K562 (cell line): Measurements from ENCODE around the gene ADAM33. TPM values are rescaled to one million over a fixed set of nuclear protein-coding genes. Genes with fewer than 3 reads are reported as not detected.

ENCODE experiments used
- ATAC-seq: fragments of 200-7000 bp; cut with Tn5 transposase; 3 replicates; pipeline ENCODE4 v1.9.1; 2020; ENCODE audit warnings: moderate library complexity
- BruUV-seq: library from RNA; stranded (reverse); fragments of 400-500 nt; replicated peaks from 2 replicates; lab custom pipeline; 2021; lab: Mats Ljungman, UMichigan
- CTCF ChIA-PET: fragments of 300-600 bp; formaldehyde crosslinking; extraction: SDS; loops from one replicate; lab custom pipeline; 2021; ENCODE audit warnings: low intra/inter-chr PET ratio; lab: Yijun Ruan, JAX
- POLR2A ChIA-PET: fragments of 300-600, 350-650 bp; sonication (Branson Sonifier 250); formaldehyde crosslinking; extraction: SDS; loops from one replicate; lab custom pipeline; 2021; ENCODE audit warnings: antibody characterized with exemption, inconsistent platforms; lab: Yijun Ruan, JAX
- DNase-seq, 4 experiments: peaks; one replicate each; pipeline versions ENCODE4 v3.0.0 to v3.0.0-alpha.2; 2011 to 2018; ENCODE audit warnings: low spot score in 3 of 4, mixed read lengths in 3 of 4; ENCODE audit errors: extremely low read depth in 1 of 4
- FAIRE-seq: peaks from 2 replicates; lab custom pipeline; 2011; peaks lifted over from hg19 to GRCh38; lab: Jason Lieb, UNC
- H2AFZ ChIP-seq: 2 replicates; pipeline ENCODE4 v1.6.0; 2011; ENCODE audit warnings: low read depth, low read length, control low read depth, inconsistent platforms
- H3K27ac ChIP-seq: fragments of 200-600 bp; 3 replicates; pipeline ENCODE4 v1.8.0; 2011; ENCODE audit warnings: low read depth, mild to moderate bottlenecking, control low read depth, inconsistent platforms, low read length, moderate library complexity, mixed read lengths; ENCODE audit errors: extremely low read depth
- H3K27me3 ChIP-seq, 2 experiments: fragments of 300-600 bp in 1 of 2; 2 replicates in 1 of 2; 3 replicates in 1 of 2; pipeline versions ENCODE4 v1.6.0 to v1.8.0; 2011; ENCODE audit warnings: inconsistent platforms in 2 of 2, low read length in 2 of 2, mild to moderate bottlenecking in 1 of 2, mixed read lengths in 1 of 2, moderate library complexity in 1 of 2; ENCODE audit not compliant: control insufficient read depth in 2 of 2, insufficient read depth in 2 of 2
- H3K36me3 ChIP-seq: fragments of 300-600 bp; 3 replicates; pipeline ENCODE4 v1.8.0; 2011; ENCODE audit warnings: mild to moderate bottlenecking, low read length, inconsistent platforms; ENCODE audit not compliant: control insufficient read depth, insufficient read depth
- H3K4me1 ChIP-seq, 2 experiments: fragments of 200-600 bp in 1 of 2; replicated peaks in 1 of 2; 2 replicates in 1 of 2; 3 replicates in 1 of 2; pipeline versions ENCODE4 v1.5.1 to v1.8.0; 2011; ENCODE audit warnings: inconsistent platforms in 2 of 2, low read length in 2 of 2, mild to moderate bottlenecking in 1 of 2, mixed read lengths in 1 of 2, moderate library complexity in 1 of 2; ENCODE audit not compliant: control insufficient read depth in 2 of 2, insufficient read depth in 2 of 2
- H3K4me2 ChIP-seq: 2 replicates; pipeline ENCODE4 v1.6.1; 2011; ENCODE audit warnings: low read length, control low read depth, inconsistent platforms, mixed read lengths; ENCODE audit not compliant: insufficient read depth
- H3K4me3 ChIP-seq: fragments of 200-600 bp; sonication (generic), shearing (Covaris generic); 2 replicates; pipeline ENCODE4 v1.5.1; 2016; ENCODE audit warnings: control low read depth, inconsistent platforms
- H3K79me2 ChIP-seq: fragments of 200-600 bp; 3 replicates; pipeline ENCODE4 v1.8.0; 2011; ENCODE audit warnings: low read length, inconsistent platforms; ENCODE audit not compliant: control insufficient read depth, insufficient read depth
- H3K9ac ChIP-seq, 2 experiments: 2 replicates each; pipeline versions ENCODE4 v1.6.0 to v1.6.1; 2011; ENCODE audit warnings: low read depth in 2 of 2, low read length in 2 of 2, control low read depth in 1 of 2, inconsistent platforms in 1 of 2, mild to moderate bottlenecking in 1 of 2, mixed read lengths in 1 of 2; ENCODE audit not compliant: insufficient read depth in 1 of 2
- H3K9me1 ChIP-seq: one replicate; pipeline ENCODE4 v1.6.0; 2011; ENCODE audit warnings: inconsistent platforms, mild to moderate bottlenecking, low read length, moderate library complexity; ENCODE audit not compliant: control insufficient read depth, insufficient read depth
- H3K9me3 ChIP-seq: replicated peaks from 2 replicates; pipeline ENCODE4 v1.5.1; 2011; ENCODE audit warnings: low read depth, low read length, inconsistent platforms; ENCODE audit not compliant: control insufficient read depth, insufficient read depth
- H4K20me1 ChIP-seq: replicated peaks from 2 replicates; pipeline ENCODE4 v1.6.1; 2011; ENCODE audit warnings: low read length, inconsistent platforms, mixed read lengths; ENCODE audit not compliant: control insufficient read depth, insufficient read depth
- ATF1 ChIP-seq, 2 experiments: fragments of 450-650 bp in 1 of 2; IDR thresholded peaks; 2 replicates each; pipeline ENCODE4 v1.6.1; 2016; ENCODE audit warnings: missing compliant biosample characterization in 1 of 2, missing genetic modification characterization in 1 of 2
- ELF1 ChIP-seq: fragments of 200-800 bp; sonication (Bioruptor generic); IDR thresholded peaks from 2 replicates; pipeline ENCODE4 v1.6.1; 2016; ENCODE audit warnings: missing genetic modification characterization, missing compliant biosample characterization
- FOSL1 ChIP-seq: fragments of 200-800 bp; sonication (Bioruptor generic); conservative IDR thresholded peaks from 2 replicates; pipeline ENCODE4 v1.6.1; 2016; ENCODE audit warnings: missing genetic modification characterization, missing compliant biosample characterization
- KLF13 ChIP-seq: fragments of 450-650 bp; IDR thresholded peaks from 2 replicates; pipeline ENCODE4 v1.6.1; 2016; ENCODE audit warnings: missing genetic modification characterization, low read depth, mild to moderate bottlenecking, missing compliant biosample characterization, moderate library complexity, borderline replicate concordance
- MAZ ChIP-seq, 2 experiments: fragments of 450-650 bp in 1 of 2; sonication (generic) in 1 of 2; formaldehyde crosslinking; IDR thresholded peaks in 1 of 2; conservative IDR thresholded peaks in 1 of 2; 2 replicates each; pipeline versions ENCODE4 v1.4.0 to v1.5.0; 2020; ENCODE audit warnings: mild to moderate bottlenecking in 1 of 2, missing genetic modification reagents in 1 of 2
- MCM3 ChIP-seq: fragments of 450-650 bp; IDR thresholded peaks from 2 replicates; pipeline ENCODE4 v1.6.1; 2016
- POLR2AphosphoS2 ChIP-seq: IDR thresholded peaks from 2 replicates; pipeline ENCODE4 v1.6.1; 2012; ENCODE audit warnings: low read length, improper control_type of control experiment
- RB1 ChIP-seq: fragments of 450-650 bp; IDR thresholded peaks from 2 replicates; pipeline ENCODE4 v1.6.1; 2017; ENCODE audit warnings: low read depth, mild to moderate bottlenecking
- SMARCB1 ChIP-seq: IDR thresholded peaks from 2 replicates; pipeline ENCODE4 v1.6.1; 2011; ENCODE audit warnings: improper control_type of control experiment, low read depth; ENCODE audit not compliant: insufficient read length
- WGBS: fragments of 100-300 bp; shearing (Covaris generic); methylation state at CpG from one replicate; pipeline ENCODE4 v1.1.6; 2016; ENCODE audit warnings: low coverage, mixed read lengths; ENCODE audit not compliant: insufficient coverage; ENCODE audit errors: missing lambda C conversion rate; 5-methylcytosine and 5-hydroxymethylcytosine counted together
- in situ Hi-C: fragments of 300-500 bp; cut with MboI; formaldehyde crosslinking; loops from 4 replicates; pipeline ENCODE4 v1.15.0; 2018; ENCODE audit warnings: inconsistent platforms, mixed read lengths
- intact Hi-C: fragments of 100-400 bp; cut with micrococcal nuclease; formaldehyde crosslinking; loops from 2 replicates; pipeline ENCODE4 v1.14.2; 2022
- polyA plus RNA-seq, 8 experiments: library from polyadenylated mRNA; depleted of rRNA in 4 of 8; stranded (reverse) in 5 of 8; unstranded in 3 of 8; fragments of >200 nt; fragmentation: Nextera tagmentation in 2 of 8; fragmentation: Illumina TruSeq in 1 of 8; extraction: Ambion mirVana in 2 of 8; extraction: Trizol in 1 of 8; gene quantifications; 2 replicates each; pipeline versions ENCODE4 v1.2.1 to v1.2.3, GENCODE V29; 2011 to 2014; ENCODE audit warnings: inconsistent platforms in 1 of 8, missing spikeins in 1 of 8
- total RNA-seq, 7 experiments: library from RNA; depleted of rRNA in 6 of 7; stranded (reverse); fragments of >200 nt in 6 of 7; fragmentation: Illumina TruSeq in 2 of 7; extraction: Trizol in 2 of 7; gene quantifications; 2 replicates each; pipeline versions ENCODE4 v1.2.1 to v1.2.3, GENCODE V29; 2011 to 2021; ENCODE audit warnings: low replicate concordance in 1 of 7

The ADAM33 gene
- total and polyA plus RNA-seq, 9 of the 15 experiments (the other 6 are each of a cell fraction or from before 2014, with no cell fraction given) = not detected

DNA sequence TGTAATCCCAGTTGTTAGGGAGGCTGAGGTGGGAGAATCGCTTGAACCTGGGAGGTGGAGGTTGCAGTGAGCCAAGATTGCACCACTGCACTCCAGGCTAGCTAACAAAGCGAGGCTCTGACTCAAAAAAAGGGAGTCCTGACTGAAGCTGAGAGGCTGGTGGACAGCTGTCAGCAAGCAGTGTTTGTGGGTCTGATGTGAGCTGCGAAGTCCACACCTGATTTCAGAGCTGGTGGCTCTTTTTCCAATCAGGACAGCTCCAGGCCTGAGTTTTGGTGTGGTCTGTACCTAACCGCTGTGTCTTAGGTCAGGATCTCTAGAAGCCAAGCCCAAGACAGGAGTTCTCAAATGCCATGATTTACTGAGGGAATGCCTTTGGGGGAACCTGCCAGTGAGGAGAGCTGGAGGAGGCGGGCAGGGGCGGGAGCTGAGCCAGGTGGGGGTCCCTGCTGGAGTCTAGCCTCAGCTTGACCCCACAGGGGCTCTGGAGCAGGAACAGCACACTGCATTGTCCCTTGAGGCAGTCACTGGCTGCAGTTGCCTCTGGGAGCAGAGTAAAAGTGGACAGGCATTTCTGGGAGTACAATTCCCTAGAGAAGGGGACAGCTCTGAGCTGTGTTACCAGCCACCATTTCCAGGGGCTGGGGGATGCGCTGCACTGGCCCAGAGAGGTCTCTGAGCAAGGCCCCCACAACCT lies 23.6 kb downstream of the ADAM33 start:
- Histone ChIP-seq H2AFZ (no peak overlapping the region), H3K9me1 (no peaks in the 10 kb centered on the region), H3K9ac (no peak overlapping the region), H3K27me3 (peaks cover 0 to 50% of the 10 kb centered on the region in 2 experiments; a peak in 4 of 5 replicates), H3K9me3 (no peaks in the 10 kb centered on the region), H3K27ac (no peak overlapping the region), H3K36me3 (no peaks in the 10 kb centered on the region), H4K20me1 (no peaks in the 10 kb centered on the region), H3K4me3 (no peak overlapping the region), H3K79me2 (no peaks in the 10 kb centered on the region), H3K4me1 (peaks cover 0 to 3% of the 10 kb centered on the region in 2 experiments; a peak in 2 of 5 replicates), H3K4me2 (no peak overlapping the region)
- BruUV-seq = no TSS peak
- ATAC-seq = no peak
- in situ Hi-C loops (no loop called here), intact Hi-C loops (no loop called here)
- POLR2A ChIA-PET = interaction anchor here (0.6 kb wide), 1 partner anchor 424 kb away, joined by 3 read pairs; no protein-coding TSS in a partner anchor
- no peak for DNase-seq
- TF ChIP-seq POLR2AphosphoS2 (no peak), SMARCB1 (no peak), RB1 (no peak), MAZ (CRISPR knock-in tag; conservative IDR thresholded peaks at IDR 0.05 in 1 of 2, IDR thresholded peaks at IDR 0.05 in 1 of 2) (no peak), ATF1 (CRISPR knock-in tag; IDR thresholded peaks at IDR 0.05) (no peak), ATF1 (tag; IDR thresholded peaks at IDR 0.05) (no peak), ELF1 (tag) (no peak), MCM3 (no peak), KLF13 (tag) (no peak), FOSL1 (tag) (no peak)
- CTCF ChIA-PET = no interaction called here
- no peak for FAIRE-seq
- 0% methylated on average over 3 of the region's 7 CpGs for WGBS
